ENCODE results near the gene NAALADL2. TPM values are rescaled to one million over a fixed set of nuclear protein-coding genes. Genes with fewer than 3 reads are reported as not detected.

Gene NAALADL2
- total and polyA plus RNA-seq, 2 of the 8 experiments (the other 6 are each of a cell fraction or from before 2014, with no cell fraction given): 0.12 to 0.22 TPM

GRCh38 chr3:175007306-175007705 lies 148.2 kb downstream of the NAALADL2 start:
- Histone ChIP-seq H3K9me3 (ENCODE audit: insufficient read depth in 2 of 2, low read depth in 1 of 2, low read length in 1 of 2) (no peaks in the 10 kb centered on the region), H3K23ac (ENCODE audit: insufficient read length) (no peak overlapping the region), H4K20me1 (replicated peaks in 1 of 2; ENCODE audit: control insufficient read depth in 1 of 2, insufficient read depth in 2 of 2, low read length in 2 of 2) (no peaks in the 10 kb centered on the region), H4K8ac (ENCODE audit: extremely low read depth, insufficient read depth, low read length) (no peak overlapping the region), H3K14ac (ENCODE audit: insufficient read length) (no peak overlapping the region), H3K27me3 (replicated peaks in 1 of 4; ENCODE audit: control insufficient read depth in 3 of 4, extremely low read depth in 1 of 4, insufficient read depth in 3 of 4, low read length in 3 of 4) (no peaks in the 10 kb centered on the region), H3K56ac (replicated peaks; ENCODE audit: insufficient read length, low read depth, low read length) (no peak overlapping the region), H3K4me1 (replicated peaks in 1 of 4; ENCODE audit: control insufficient read depth in 3 of 4, insufficient read depth in 4 of 4, low read length in 3 of 4) (no peaks in the 10 kb centered on the region), H3K36me3 (ENCODE audit: control insufficient read depth in 2 of 4, insufficient read depth in 4 of 4, low read length in 3 of 4) (no peaks in the 10 kb centered on the region), H2AFZ (ENCODE audit: low read length) (no peak overlapping the region), H2BK20ac (ENCODE audit: low read length) (no peak overlapping the region), H3K79me1 (ENCODE audit: low read depth, low read length) (no peaks in the 10 kb centered on the region), H2BK5ac (ENCODE audit: low read depth, low read length) (no peak overlapping the region), H3K23me2 (ENCODE audit: low read depth, low read length) (no peaks in the 10 kb centered on the region), H4K91ac (replicated peaks; ENCODE audit: insufficient read length, low read length) (no peak overlapping the region), H3K9ac (replicated peaks in 1 of 4; ENCODE audit: extremely low read depth in 1 of 4, low read depth in 3 of 4, low read length in 3 of 4) (no peak overlapping the region), H3K4ac (replicated peaks; ENCODE audit: insufficient read length, low read depth, low read length) (no peak overlapping the region), H3K4me2 (ENCODE audit: insufficient read depth in 1 of 2, low read depth in 2 of 2, low read length in 2 of 2) (no peak overlapping the region), H3K27ac (ENCODE audit: low read depth, low read length) (no peak overlapping the region), H2BK15ac (ENCODE audit: low read length) (no peak overlapping the region), H3K18ac (ENCODE audit: extremely low read depth, low read length) (no peak overlapping the region), H3K79me2 (ENCODE audit: control insufficient read depth in 1 of 2, insufficient read depth in 2 of 2, low read length in 2 of 2) (no peaks in the 10 kb centered on the region), H3K4me3 (ENCODE audit: extremely low read depth in 1 of 4, insufficient read depth in 2 of 4, low read depth in 3 of 4, low read length in 4 of 4) (no peak overlapping the region), H2BK12ac (ENCODE audit: low read depth, low read length) (no peak overlapping the region), H2BK120ac (replicated peaks; ENCODE audit: low read depth, low read length) (no peak overlapping the region), H4K5ac (ENCODE audit: insufficient read length, low read depth, low read length) (no peak overlapping the region), H2AK5ac (ENCODE audit: low read depth, low read length) (no peak overlapping the region)
- POLR2A ChIA-PET (ENCODE audit: partially characterized antibody): no interaction called here
- FAIRE-seq: no peak
- no peak for DNase-seq (ENCODE audit: low read depth in 1 of 2, low spot score in 2 of 2)
- WGBS, 2 experiments (ENCODE audit: extremely low coverage in 1 of 2, insufficient coverage in 1 of 2, insufficient read length in 1 of 2, insufficient replicate concordance in 2 of 2, low coverage in 1 of 2, low lambda C conversion rate in 2 of 2, missing lambda C conversion rate in 1 of 2): 94% methylated on average over 1 of the region's 1 CpG; no CpG with 5 or more reads in 1 of the 2 experiments
- CTCF ChIA-PET (ENCODE audit: partially characterized antibody): no interaction called here
- no peak for TF ChIP-seq FOSL1 (IDR thresholded peaks at IDR 0.05; ENCODE audit: insufficient read depth, low read depth, low read length)
- TF ChIP-seq CEBPB (IDR thresholded peaks at IDR 0.05; ENCODE audit: low read depth, low read length): no peak
- TF ChIP-seq GABPA (IDR thresholded peaks at IDR 0.05; ENCODE audit: borderline replicate concordance, insufficient read depth, low read length): no peak
- no peak for TF ChIP-seq SIRT6 (IDR thresholded peaks at IDR 0.05; ENCODE audit: low read length)
- no peak for TF ChIP-seq ATF3 (IDR thresholded peaks at IDR 0.05; ENCODE audit: insufficient read depth, low read depth, low read length)
- TF ChIP-seq CTCF (IDR thresholded peaks at IDR 0.05; ENCODE audit: control extremely low read depth in 1 of 3, insufficient read depth in 1 of 3, low read depth in 1 of 3, low read length in 3 of 3): no peak
- no peak for TF ChIP-seq EP300 (IDR thresholded peaks at IDR 0.05; ENCODE audit: borderline replicate concordance in 1 of 2, low read depth in 2 of 2, low read length in 2 of 2)
- TF ChIP-seq PHF8 (conservative IDR thresholded peaks at IDR 0.05; ENCODE audit: low read depth, low read length): no peak
- no peak for TF ChIP-seq NANOG (IDR thresholded peaks at IDR 0.05; ENCODE audit: insufficient read depth, low read depth, low read length, poor library complexity, severe bottlenecking)
- no peak for TF ChIP-seq SAP30 (IDR thresholded peaks at IDR 0.05; ENCODE audit: insufficient read depth, insufficient replicate concordance, low read length)
- no peak for TF ChIP-seq TCF12 (IDR thresholded peaks at IDR 0.05; ENCODE audit: low read depth, low read length)
